Fibroblast of skin of scalp (primary cell): ENCODE measurements around the gene TRPC4AP.

ENCODE experiments used
- DNase-seq: peaks from one replicate; pipeline ENCODE4 v3.0.0-alpha.2; 2013

Gene TRPC4AP

GRCh38 chr20:35000922-35001595 is 91.5 kb downstream of the TRPC4AP start:
- no peak for DNase-seq

- DNase-seq, result no peak
Observed at GRCh38 chr20:35000311-35000921, 92.2 kb downstream of the TRPC4AP start.

GRCh38 chr20:34999782-35000181 is 92.8 kb downstream of the TRPC4AP start:
- DNase-seq, result no peak

GRCh38 chr20:34999021-34999451 is 93.6 kb downstream of the TRPC4AP start:
- DNase-seq, result no peak

GRCh38 chr20:34998331-34998950 is 94.2 kb downstream of the TRPC4AP start:
- no peak for DNase-seq

GRCh38 chr20:34997774-34998173 is 94.8 kb downstream of the TRPC4AP start:
- no peak for DNase-seq

- DNase-seq, result no peak
Observed at GRCh38 chr20:34997131-34997561, 95.5 kb downstream of the TRPC4AP start.

GRCh38 chr20:34996243-34997028 is 96.2 kb downstream of the TRPC4AP start:
- DNase-seq, result no peak

GRCh38 chr20:34995696-34996095 is 96.9 kb downstream of the TRPC4AP start:
- DNase-seq, result no peak

- DNase-seq, result no peak
Observed at GRCh38 chr20:34995192-34995591, 97.4 kb downstream of the TRPC4AP start.

GRCh38 chr20:34994509-34995131 is 98.0 kb downstream of the TRPC4AP start:
- no peak for DNase-seq

GRCh38 chr20:34993941-34994508 is 98.6 kb downstream of the TRPC4AP start:
- no peak for DNase-seq

GRCh38 chr20:34992751-34993417 is 99.7 kb downstream of the TRPC4AP start:
- DNase-seq, result no peak

- no peak for DNase-seq
Observed at GRCh38 chr20:34990661-34991214, 101.9 kb downstream of the TRPC4AP start.

- no peak for DNase-seq
Observed at GRCh38 chr20:34990231-34990630, 102.4 kb downstream of the TRPC4AP start.

- DNase-seq, result no peak
Observed at GRCh38 chr20:34989670-34990069, 102.9 kb downstream of the TRPC4AP start.

- DNase-seq, result no peak
Observed at GRCh38 chr20:34989118-34989517, 103.5 kb downstream of the TRPC4AP start.

- no peak for DNase-seq
Observed at GRCh38 chr20:34988191-34988540, 104.4 kb downstream of the TRPC4AP start.

- DNase-seq, result no peak
Observed at GRCh38 chr20:34987288-34988190, 105.1 kb downstream of the TRPC4AP start.
